Fibroblast of lung (primary cell): Measurements from ENCODE around the gene TUBB. TPM values are rescaled to one million over a fixed set of nuclear protein-coding genes. Genes with fewer than 3 reads are reported as not detected.
"Not testable (repeated sequence)": the region's sequence is repeated elsewhere in the genome, so short reads cannot be mapped to it uniquely, and the experiment has no call there.

Source experiments
- DNase-seq, 2 donors: peaks; one replicate each; pipeline versions ENCODE4 v3.0.0 to v3.0.0-alpha.2; 2010; ENCODE audit warnings: low read depth in 2 of 2
- H2AFZ ChIP-seq: 2 replicates; pipeline ENCODE4 v1.5.1; 2012; ENCODE audit warnings: low read length, control low read depth, inconsistent platforms
- H3K27ac ChIP-seq: 2 replicates; pipeline ENCODE4 v1.5.1; 2011; ENCODE audit warnings: low read length, control low read depth; ENCODE audit not compliant: insufficient read depth
- H3K27me3 ChIP-seq: 2 replicates; pipeline ENCODE4 v1.5.1; 2011; ENCODE audit warnings: mild to moderate bottlenecking, low read length; ENCODE audit not compliant: control insufficient read depth, insufficient read depth
- H3K36me3 ChIP-seq: 2 replicates; pipeline ENCODE4 v1.5.1; 2011; ENCODE audit warnings: low read length; ENCODE audit not compliant: control insufficient read depth, insufficient read depth
- H3K4me1 ChIP-seq: 2 replicates; pipeline ENCODE4 v1.5.1; 2011; ENCODE audit warnings: low read length; ENCODE audit not compliant: control insufficient read depth, insufficient read depth; ENCODE audit errors: extremely low read depth
- H3K4me2 ChIP-seq: 2 replicates; pipeline ENCODE4 v1.5.1; 2011; ENCODE audit warnings: low read length, control low read depth; ENCODE audit not compliant: insufficient read depth; ENCODE audit errors: extremely low read depth
- H3K4me3 ChIP-seq, 4 experiments: fragments of 200-600 bp in 1 of 4; sonication (generic) in 1 of 4; replicated peaks in 1 of 4; 2 replicates each; pipeline ENCODE4 v1.5.1; 2011 to 2016; ENCODE audit warnings: low read length in 4 of 4, low read depth in 3 of 4, mild to moderate bottlenecking in 3 of 4, control low read depth in 2 of 4, inconsistent platforms in 1 of 4, mixed read lengths in 1 of 4; ENCODE audit not compliant: insufficient read depth in 1 of 4; ENCODE audit errors: control extremely low read depth in 1 of 4
- H3K79me2 ChIP-seq: 2 replicates; pipeline ENCODE4 v1.5.1; 2012; ENCODE audit warnings: mild to moderate bottlenecking, low read length, inconsistent platforms; ENCODE audit not compliant: control insufficient read depth, insufficient read depth
- H3K9ac ChIP-seq: 2 replicates; pipeline ENCODE4 v1.5.1; 2011; ENCODE audit warnings: mild to moderate bottlenecking, low read length, control low read depth; ENCODE audit not compliant: insufficient read depth
- H3K9me3 ChIP-seq: 2 replicates; pipeline ENCODE4 v1.5.1; 2012; ENCODE audit warnings: low read depth, low read length; ENCODE audit not compliant: control insufficient read depth, insufficient read depth
- H4K20me1 ChIP-seq: 2 replicates; pipeline ENCODE4 v1.5.1; 2011; ENCODE audit warnings: low read length; ENCODE audit not compliant: control insufficient read depth, insufficient read depth; ENCODE audit errors: extremely low read depth
- CTCF ChIP-seq, 2 donors: IDR thresholded peaks in 1 of 2; conservative IDR thresholded peaks in 1 of 2; 1 replicate in 1 of 2; 2 replicates in 1 of 2; pipeline ENCODE4 v1.5.1; 2011 to 2012; ENCODE audit warnings: low read length in 2 of 2, control low read depth in 1 of 2, inconsistent platforms in 1 of 2, low read depth in 1 of 2, mild to moderate bottlenecking in 1 of 2
- EZH2 ChIP-seq: IDR thresholded peaks from 2 replicates; pipeline ENCODE4 v1.5.1; 2012; ENCODE audit warnings: low read length, control low read depth, mild to moderate bottlenecking; ENCODE audit errors: missing control alignments
- polyA plus RNA-seq, 2 donors: library from polyadenylated mRNA; depleted of rRNA in 1 of 2; stranded (reverse) in 1 of 2; unstranded in 1 of 2; fragments of >200 nt; gene quantifications; 2 replicates each; pipeline ENCODE4 v1.2.1, GENCODE V29; 2011 to 2012; ENCODE audit warnings: missing spikeins in 1 of 2
- total RNA-seq: library from RNA; depleted of rRNA; stranded (reverse); fragments of >200 nt; gene quantifications from 2 replicates; pipeline ENCODE4 v1.2.1, GENCODE V29; 2014

The TUBB gene
- total and polyA plus RNA-seq, 2 donors (not counting 1 experiment from before 2014, with no cell fraction given) = 551 to 1,493 TPM

DNA sequence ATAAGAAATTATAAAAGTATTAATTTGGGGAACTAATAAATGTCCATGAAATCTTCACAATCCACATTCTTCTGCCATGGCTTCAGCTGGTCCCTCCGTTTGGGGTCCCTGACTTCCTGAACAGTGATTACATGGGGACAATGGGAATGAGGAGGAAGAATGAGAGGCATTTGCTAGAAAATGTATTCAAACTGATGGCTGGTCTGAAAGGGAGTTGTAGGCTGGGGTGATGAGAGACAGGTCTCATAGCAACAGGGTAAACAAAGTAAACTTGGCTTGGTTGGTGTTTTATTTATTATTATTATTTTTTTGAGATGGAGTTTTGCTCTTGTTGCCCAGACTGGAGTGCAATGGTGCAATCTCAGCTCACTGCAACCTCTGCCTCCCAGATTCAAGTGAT is 45.3 kb downstream of the TUBB start:
- not testable (repeated sequence) for H3K27me3 ChIP-seq, H4K20me1 ChIP-seq, H3K36me3 ChIP-seq, H3K9ac ChIP-seq, H2AFZ ChIP-seq, H3K27ac ChIP-seq, DNase-seq, H3K79me2 ChIP-seq, H3K4me3 ChIP-seq, H3K4me2 ChIP-seq, H3K9me3 ChIP-seq
- peaks cover 21% of the 10 kb centered on the region for H3K4me1 ChIP-seq

GRCh38 chr6:30766461-30767157 is 46.5 kb downstream of the TUBB start:
- DNase-seq = no peak
- no peak overlapping the region for H2AFZ ChIP-seq
- H3K4me2 ChIP-seq = no peak overlapping the region

GRCh38 chr6:30767158-30767943 is 47.2 kb downstream of the TUBB start:
- H2AFZ ChIP-seq = no peak overlapping the region
- DNase-seq = no peak
- H3K9me3 ChIP-seq = no peaks in the 10 kb centered on the region
- no peak overlapping the region for H3K27ac ChIP-seq
- H3K4me1 ChIP-seq = peaks cover 21% of the 10 kb centered on the region
- no peak overlapping the region for H3K9ac ChIP-seq
- no peak for TF ChIP-seq CTCF (conservative IDR thresholded peaks at IDR 0.05 in 1 of 2, IDR thresholded peaks at IDR 0.05 in 1 of 2; ENCODE audit: low read depth in 1 of 2, low read length in 2 of 2)
- TF ChIP-seq EZH2 = no peak
- H3K36me3 ChIP-seq = no peaks in the 10 kb centered on the region
- H3K4me3 ChIP-seq = no peak overlapping the region
- no peaks in the 10 kb centered on the region for H3K79me2 ChIP-seq
- H3K27me3 ChIP-seq = no peaks in the 10 kb centered on the region
- no peak overlapping the region for H3K4me2 ChIP-seq
- no peaks in the 10 kb centered on the region for H4K20me1 ChIP-seq

More at GRCh38 chr6:30766461-30767157, 46.5 kb downstream of the TUBB start:
- H3K36me3 ChIP-seq = no peaks in the 10 kb centered on the region
- peaks cover 21% of the 10 kb centered on the region for H3K4me1 ChIP-seq
- no peaks in the 10 kb centered on the region for H4K20me1 ChIP-seq
- no peak overlapping the region for H3K27ac ChIP-seq
- no peaks in the 10 kb centered on the region for H3K79me2 ChIP-seq
- TF ChIP-seq CTCF (conservative IDR thresholded peaks at IDR 0.05 in 1 of 2, IDR thresholded peaks at IDR 0.05 in 1 of 2; ENCODE audit: low read depth in 1 of 2, low read length in 2 of 2) = no peak
- TF ChIP-seq EZH2 = no peak
- no peaks in the 10 kb centered on the region for H3K27me3 ChIP-seq
- H3K9ac ChIP-seq = no peak overlapping the region
- H3K4me3 ChIP-seq = no peak overlapping the region
- no peaks in the 10 kb centered on the region for H3K9me3 ChIP-seq
